SH-SY5Y (cell line): ENCODE measurements around the gene PPP1R2C.

Source experiments
- GATA2 ChIP-seq: IDR thresholded peaks from 2 replicates; pipeline ENCODE4 v1.6.1; 2011; ENCODE audit warnings: mild to moderate bottlenecking, low read depth, low read length
- GATA3 ChIP-seq: IDR thresholded peaks from 2 replicates; pipeline ENCODE4 v1.6.1; 2011; ENCODE audit warnings: low read depth, mild to moderate bottlenecking, low read length, moderate library complexity

Gene PPP1R2C

GRCh38 chrX:42778096-42778495 lies at the start of gene PPP1R2C:
Gene PPP1R2C (minus strand): TSS chrX:42778163. CDS start chrX:42778079, 84 bp downstream.
- TF ChIP-seq GATA3 (no peak), GATA2 (no peak)

DNA sequence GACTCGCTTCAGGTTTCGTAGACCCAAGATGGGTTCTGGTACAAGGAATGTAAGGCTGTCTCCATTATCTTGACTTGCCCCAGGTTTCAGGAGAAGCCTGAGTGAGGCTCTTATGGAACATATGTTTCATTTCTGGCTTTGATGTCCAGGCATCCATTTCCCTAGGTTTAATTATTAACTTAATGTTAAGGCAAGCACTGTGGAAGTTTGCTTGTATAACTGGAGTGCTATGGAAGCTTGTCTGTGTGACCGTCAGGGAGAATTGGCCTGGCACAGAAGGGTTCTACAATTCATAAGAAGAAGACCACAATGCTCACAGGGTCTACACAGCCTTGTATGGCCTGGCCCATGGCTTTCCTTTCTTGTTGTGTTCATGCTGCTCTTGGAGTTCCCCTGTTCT lies 47.2 kb upstream of the PPP1R2C start:
- TF ChIP-seq GATA3 (no peak), GATA2 (no peak)

DNA sequence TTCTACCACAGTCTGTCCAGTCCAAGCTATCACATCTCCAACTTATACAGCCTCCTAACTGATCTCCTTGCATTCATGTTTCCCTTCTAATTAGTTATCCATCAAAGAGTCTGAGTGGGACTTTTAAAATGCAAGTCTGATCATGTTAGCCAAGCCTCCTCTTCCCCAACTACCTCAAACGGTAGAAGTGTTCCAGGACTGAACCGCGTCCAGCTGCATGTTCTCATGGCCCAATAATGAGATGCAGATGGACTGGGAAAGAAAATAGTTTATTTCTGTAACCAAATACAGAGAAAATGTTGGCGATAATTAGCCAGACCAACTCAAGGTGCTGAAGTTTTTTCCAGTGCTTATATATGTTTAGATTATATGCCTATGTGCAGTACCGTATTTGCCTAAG lies 46.6 kb upstream of the PPP1R2C start:
- TF ChIP-seq GATA3, result no peak
- TF ChIP-seq GATA2, result no peak

DNA sequence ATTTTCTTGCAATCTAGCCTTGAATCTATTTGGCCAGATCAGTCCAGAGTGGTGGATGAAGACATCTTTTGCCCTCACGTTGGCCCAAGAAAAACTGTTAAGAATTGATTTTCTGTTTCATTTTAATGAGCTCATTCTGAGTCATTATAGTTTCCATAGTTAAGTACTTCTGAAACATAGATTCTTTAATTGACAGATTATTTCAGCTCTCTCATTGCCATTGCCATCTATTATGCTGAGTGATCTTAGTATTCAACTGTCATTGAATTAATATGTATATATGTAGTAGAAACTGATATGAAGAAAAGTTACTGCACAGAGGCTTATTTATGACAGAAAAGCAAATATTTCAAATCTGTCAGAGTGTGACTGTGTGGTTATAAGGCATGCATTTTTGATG lies 45.5 kb upstream of the PPP1R2C start:
- no peak for TF ChIP-seq GATA3

- no peak for TF ChIP-seq GATA3
- no peak for TF ChIP-seq GATA2
Observed at GRCh38 chrX:42821803-42822443, 44.0 kb upstream of the PPP1R2C start.

DNA sequence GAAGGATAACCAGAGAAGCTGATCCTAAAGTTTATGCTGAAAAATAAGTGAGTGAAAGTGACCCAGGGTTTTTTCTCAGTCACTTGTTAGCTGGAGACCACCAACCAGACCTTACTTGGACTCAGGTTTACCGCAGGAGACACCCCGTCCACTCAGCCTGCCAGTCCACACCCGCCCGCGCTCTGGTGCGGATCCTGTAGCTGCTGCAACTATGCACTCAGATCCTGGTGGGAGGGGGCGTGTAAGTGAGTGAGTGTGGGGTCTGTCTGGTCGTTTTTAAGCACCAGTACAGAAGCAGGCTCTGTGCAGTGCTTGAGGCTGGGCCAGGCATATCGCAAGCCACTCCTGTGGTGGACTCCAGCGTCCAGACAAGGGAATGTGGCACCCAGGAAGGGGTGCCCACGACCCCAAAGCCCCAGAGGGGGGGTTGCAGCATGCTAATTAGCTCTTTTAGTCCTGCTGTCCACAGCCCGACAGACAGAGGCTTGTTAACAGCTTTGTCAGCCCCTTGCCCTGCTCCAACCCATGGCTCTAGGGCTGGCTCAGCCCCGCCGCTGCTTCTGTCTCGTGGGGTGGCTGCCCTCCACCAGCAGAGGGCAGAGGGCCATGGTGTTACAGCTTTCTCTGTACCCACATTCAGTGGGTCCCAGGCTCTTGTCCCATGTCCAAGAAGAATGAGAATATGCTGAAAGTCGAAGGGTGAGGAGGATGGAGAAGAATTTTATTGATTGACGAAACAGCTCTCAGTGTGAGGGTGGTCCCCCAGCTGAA lies 40.4 kb upstream of the PPP1R2C start:
- TF ChIP-seq GATA3 (no peak), GATA2 (no peak)

DNA sequence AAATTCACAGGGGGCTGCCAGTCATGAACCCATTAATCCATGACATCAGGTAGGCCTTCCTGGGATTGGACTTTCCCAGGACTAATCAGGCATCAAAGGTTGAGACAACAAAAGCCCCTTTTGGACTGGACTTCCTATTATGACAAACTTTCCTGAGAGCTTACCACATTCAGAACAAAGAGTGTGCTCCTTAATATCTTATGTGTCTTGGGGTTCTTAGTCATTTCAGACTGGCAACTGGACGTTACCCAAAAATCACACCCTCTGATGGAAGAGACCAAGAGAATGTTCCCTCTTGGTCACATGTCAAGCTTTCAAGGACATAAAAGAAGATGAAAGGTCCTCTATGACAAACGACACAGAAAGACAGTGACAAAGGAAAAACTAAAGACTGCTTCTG lies 31.6 kb upstream of the PPP1R2C start:
- TF ChIP-seq GATA2, result no peak
- no peak for TF ChIP-seq GATA3

- TF ChIP-seq GATA2, result no peak
Observed at GRCh38 chrX:42807393-42807792, 29.4 kb upstream of the PPP1R2C start.

DNA sequence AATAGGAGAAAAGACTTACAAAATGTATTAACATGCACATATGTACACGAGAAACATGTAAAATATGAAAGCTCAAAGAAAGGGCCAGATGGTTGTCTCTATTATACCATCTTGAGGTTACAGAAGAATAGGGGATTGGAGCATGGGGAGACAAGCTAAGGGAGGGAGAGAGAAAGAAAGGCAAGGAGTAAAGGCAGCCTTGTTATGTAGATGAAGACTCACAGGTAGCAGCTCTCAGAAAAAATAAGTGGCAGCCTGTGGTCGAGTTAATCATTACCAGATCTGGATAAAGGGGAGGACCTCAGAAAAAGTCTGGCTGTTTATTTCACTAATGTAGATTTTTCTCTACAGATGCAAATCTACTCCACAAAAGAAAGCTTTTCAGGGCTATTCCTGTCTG lies 26.6 kb upstream of the PPP1R2C start:
- TF ChIP-seq GATA2, result no peak
- no peak for TF ChIP-seq GATA3

DNA sequence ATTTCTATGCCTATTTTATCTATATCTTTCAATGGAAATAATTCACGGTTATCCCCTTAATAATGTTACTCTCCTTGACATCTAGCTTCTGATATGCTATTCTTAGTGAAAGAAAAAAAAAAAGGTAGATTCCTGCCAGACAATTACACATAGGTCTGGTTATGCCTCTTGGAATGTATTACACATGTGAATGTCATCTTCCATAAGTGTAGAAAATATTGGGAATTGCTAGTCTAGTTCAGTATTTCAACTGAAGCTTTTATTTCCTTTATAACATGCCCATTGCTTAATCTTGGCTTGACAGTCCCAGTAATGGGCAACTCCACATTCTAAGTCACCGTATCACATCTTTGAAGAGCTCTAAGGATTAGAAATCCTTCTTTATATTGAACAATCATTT lies 25.4 kb upstream of the PPP1R2C start:
- TF ChIP-seq GATA3, result no peak
- TF ChIP-seq GATA2, result no peak

GRCh38 chrX:42797651-42798269 lies 19.8 kb upstream of the PPP1R2C start:
- TF ChIP-seq GATA2, result no peak
- TF ChIP-seq GATA3, result no peak

DNA sequence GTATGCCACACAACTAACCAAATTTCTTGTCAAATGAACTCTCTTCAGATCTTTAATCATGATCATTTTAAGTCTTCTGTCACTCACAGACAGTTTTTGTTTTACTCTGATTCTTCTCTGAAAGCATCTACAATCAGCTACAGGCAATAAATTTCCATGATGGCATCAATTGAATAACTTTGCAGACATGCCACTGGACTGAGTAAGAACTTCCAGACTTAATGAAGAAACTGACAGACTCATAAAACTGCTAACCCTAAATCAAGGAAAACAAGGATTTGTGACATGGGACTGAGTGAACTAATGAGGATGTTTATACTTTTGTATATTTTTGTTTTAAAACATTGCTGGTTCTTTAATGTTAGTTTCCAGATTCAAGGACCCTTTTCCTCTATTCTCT lies 5.5 kb upstream of the PPP1R2C start:
- TF ChIP-seq GATA2 (no peak), GATA3 (no peak)

DNA sequence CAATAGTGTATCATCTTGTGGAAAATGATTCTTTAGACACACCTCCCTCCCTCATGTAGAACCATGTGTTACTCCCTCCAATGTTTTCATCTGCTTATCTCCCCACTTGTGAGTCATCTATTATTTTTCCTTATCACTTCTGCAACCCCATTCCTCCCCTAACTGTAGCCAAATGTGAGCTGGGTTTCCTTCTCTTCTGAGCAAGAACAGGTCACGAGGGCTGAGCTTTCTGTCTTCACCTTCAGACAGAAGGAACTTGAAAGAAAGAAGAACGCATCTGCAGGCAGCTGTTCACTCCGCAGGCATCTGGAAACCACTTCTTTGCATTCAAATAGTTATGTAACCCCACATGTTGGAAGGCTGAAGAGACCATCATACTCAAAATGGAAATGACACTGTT lies 1.8 kb downstream of the PPP1R2C start:
- TF ChIP-seq GATA3, result no peak
- TF ChIP-seq GATA2, result no peak

DNA sequence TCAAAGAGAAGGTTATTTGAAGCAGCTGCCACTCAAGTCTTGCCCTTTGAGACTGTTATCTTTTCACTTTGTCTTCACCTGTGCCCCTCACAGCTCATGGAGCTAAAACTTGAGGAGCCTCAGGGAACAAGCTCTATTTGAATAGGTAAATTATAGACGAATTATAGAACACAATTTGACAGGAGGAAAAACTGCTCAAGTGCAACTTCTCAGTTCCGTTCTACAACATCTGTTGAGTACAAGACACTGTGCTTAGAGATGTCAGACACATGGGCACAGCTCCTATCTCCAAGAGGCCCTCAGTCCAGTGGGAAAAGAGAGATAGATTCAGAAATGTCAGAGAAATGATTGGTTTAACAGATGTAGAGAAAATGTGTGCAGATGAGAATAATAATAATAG lies 5.1 kb downstream of the PPP1R2C start:
- TF ChIP-seq GATA3 (no peak), GATA2 (no peak)
